Measurements from ENCODE around the gene USH2A. TPM values are rescaled to one million over a fixed set of nuclear protein-coding genes. Genes with fewer than 3 reads are reported as not detected.

Gene USH2A
- total and polyA plus RNA-seq, 12 donors = 0.03 to 1.9 (median 0.16) TPM; not detected in 3

- H3K4me3 ChIP-seq = no peak overlapping the region
- no peaks in the 10 kb centered on the region for H3K36me3 ChIP-seq (replicated peaks in 1 of 2)
- H3K9me3 ChIP-seq (replicated peaks in 1 of 3) = no peaks in the 10 kb centered on the region
- H3K27ac ChIP-seq = no peak overlapping the region
- intact Hi-C loops (cut with DNase I) = no loop called here
- no peak for TF ChIP-seq POLR2A (IDR thresholded peaks at IDR 0.05)
- no peaks in the 10 kb centered on the region for H3K27me3 ChIP-seq
- no peaks in the 10 kb centered on the region for H3K4me1 ChIP-seq (replicated peaks in 1 of 2)
- WGBS, 4 donors = 60 to 69% (median 65%) methylated on average over 3 of the region's 3 CpGs
- DNase-seq = no peak
Measured at GRCh38 chr1:215872658-215873057, 550.6 kb downstream of the USH2A start.

DNA sequence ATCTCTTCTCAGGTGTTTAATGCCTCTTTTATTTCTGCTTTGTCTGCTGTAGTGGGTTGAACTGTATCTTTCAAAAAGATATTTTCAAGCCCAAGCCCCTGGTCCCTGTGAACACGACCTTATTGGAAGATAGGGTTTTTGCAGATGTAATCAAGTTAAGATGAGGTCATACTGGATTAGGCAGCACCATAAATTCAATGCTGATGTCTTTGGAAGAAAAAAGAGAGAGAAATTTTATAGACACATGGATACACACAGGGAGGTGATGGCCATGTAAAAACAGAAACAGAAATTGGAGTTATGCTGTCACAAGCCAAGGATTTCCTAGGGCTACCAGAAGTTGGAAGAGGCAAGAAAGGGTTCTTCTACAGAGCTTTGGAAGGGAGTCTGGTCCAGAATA is 554.7 kb downstream of the USH2A start:
- no peaks in the 10 kb centered on the region for H3K36me3 ChIP-seq (replicated peaks in 1 of 2)

DNA sequence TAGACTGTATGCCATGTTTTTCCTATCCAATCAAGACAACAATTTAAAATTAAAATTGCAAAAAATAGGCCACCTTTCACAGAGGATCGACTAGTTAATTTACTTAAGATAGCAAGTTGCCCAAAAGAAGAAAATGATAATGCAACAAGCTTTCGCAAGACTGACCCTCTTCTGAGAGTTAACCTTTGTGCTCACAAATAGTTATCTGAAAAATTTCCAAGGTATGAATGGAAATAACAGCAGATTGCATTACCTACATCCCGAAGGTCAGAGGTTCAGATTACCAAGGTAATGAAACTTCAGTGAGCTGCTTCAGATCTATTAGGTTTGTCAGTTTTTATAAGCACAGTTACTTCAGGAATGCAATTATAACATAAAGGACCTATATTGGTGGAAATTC is 558.2 kb downstream of the USH2A start:
- 76 to 92% (median 81%) methylated on average over 3 of the region's 3 CpGs for WGBS, 4 donors
- intact Hi-C loops (cut with DNase I) = no loop called here
- H3K4me1 ChIP-seq (replicated peaks in 1 of 2) = no peaks in the 10 kb centered on the region
- DNase-seq = no peak
- no peak overlapping the region for H3K4me3 ChIP-seq
- no peak overlapping the region for H3K27ac ChIP-seq
- no peaks in the 10 kb centered on the region for H3K9me3 ChIP-seq (replicated peaks in 1 of 3)
- TF ChIP-seq CTCF (IDR thresholded peaks at IDR 0.05) = no peak
- no peak for TF ChIP-seq POLR2A (IDR thresholded peaks at IDR 0.05)
- no peaks in the 10 kb centered on the region for H3K36me3 ChIP-seq (replicated peaks in 1 of 2)
- no peaks in the 10 kb centered on the region for H3K27me3 ChIP-seq

More for the DNA sequence above, 554.7 kb downstream of the USH2A start:
- no peaks in the 10 kb centered on the region for H3K27me3 ChIP-seq
- H3K4me3 ChIP-seq = no peak overlapping the region
- H3K9me3 ChIP-seq (replicated peaks in 1 of 3) = no peaks in the 10 kb centered on the region
- no peak overlapping the region for H3K27ac ChIP-seq
- intact Hi-C loops (cut with DNase I) = no loop called here
- H3K4me1 ChIP-seq (replicated peaks in 1 of 2) = no peaks in the 10 kb centered on the region
- WGBS, 4 donors = 42 to 60% (median 54%) methylated on average over 1 of the region's 1 CpG
- DNase-seq = no peak
- TF ChIP-seq POLR2A (IDR thresholded peaks at IDR 0.05) (no peak), CTCF (IDR thresholded peaks at IDR 0.05) (no peak)

DNA sequence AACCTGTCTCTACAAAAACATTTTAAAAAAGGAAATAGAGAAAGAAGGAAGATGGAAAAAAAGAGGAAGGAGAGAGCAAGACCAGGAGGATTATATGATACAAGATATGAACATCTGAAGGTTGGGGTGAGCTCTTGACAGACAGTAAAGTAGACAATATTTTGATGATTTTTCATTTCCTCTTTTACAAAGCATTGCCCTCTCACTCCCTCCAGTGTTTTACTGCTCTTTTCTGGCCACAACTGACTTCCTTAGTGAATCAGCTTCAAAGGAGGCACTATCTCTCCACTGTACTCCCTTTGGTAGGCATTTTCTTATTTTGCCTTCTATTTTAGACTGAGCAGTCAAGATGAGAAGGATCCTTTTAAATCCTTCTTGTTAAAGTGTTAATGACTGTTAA is 559.5 kb downstream of the USH2A start:
- TF ChIP-seq CTCF (IDR thresholded peaks at IDR 0.05) = no peak
- no peak for TF ChIP-seq POLR2A (IDR thresholded peaks at IDR 0.05)
- H3K27me3 ChIP-seq = no peaks in the 10 kb centered on the region
- H3K36me3 ChIP-seq (replicated peaks in 1 of 2) = no peaks in the 10 kb centered on the region
- no peak overlapping the region for H3K4me3 ChIP-seq
- no peak overlapping the region for H3K27ac ChIP-seq
- H3K4me1 ChIP-seq (replicated peaks in 1 of 2) = no peaks in the 10 kb centered on the region
- no peak for DNase-seq
- intact Hi-C loops (cut with DNase I) = no loop called here
- H3K9me3 ChIP-seq (replicated peaks in 1 of 3) = no peaks in the 10 kb centered on the region

GRCh38 chr1:215860833-215861232 is 562.4 kb downstream of the USH2A start:
- intact Hi-C loops (cut with DNase I) = no loop called here
- WGBS, 4 donors = 83 to 87% (median 84%) methylated on average over 3 of the region's 3 CpGs
- no peak overlapping the region for H3K27ac ChIP-seq

More at GRCh38 chr1:215860833-215861232, 562.4 kb downstream of the USH2A start:
- TF ChIP-seq POLR2A (IDR thresholded peaks at IDR 0.05) (no peak), CTCF (IDR thresholded peaks at IDR 0.05) (no peak)
- Histone ChIP-seq H3K4me1 (replicated peaks in 1 of 2) (no peaks in the 10 kb centered on the region), H3K9me3 (replicated peaks in 1 of 3) (no peaks in the 10 kb centered on the region), H3K36me3 (replicated peaks in 1 of 2) (no peaks in the 10 kb centered on the region), H3K27me3 (no peaks in the 10 kb centered on the region), H3K4me3 (no peak overlapping the region)
- DNase-seq = no peak

All from adrenal gland (tissue), 12 donors.